PFSK-1 (cell line): ENCODE results near the gene CWC15.

Experiments used
- FOXP2 ChIP-seq: optimal IDR thresholded peaks from 2 replicates; pipeline ENCODE3; 2011; ENCODE audit warnings: borderline replicate concordance, control low read depth, inconsistent platforms; ENCODE audit not compliant: insufficient read depth; ENCODE audit errors: extremely low read length, extremely low read depth
- POLR2AphosphoS5 ChIP-seq: IDR thresholded peaks from 2 replicates; pipeline ENCODE4 v1.6.1; 2012; ENCODE audit warnings: low read depth, mild to moderate bottlenecking, control low read depth, low read length, moderate library complexity
- SIN3A ChIP-seq: IDR thresholded peaks from 2 replicates; pipeline ENCODE4 v1.6.1; 2012; ENCODE audit warnings: mild to moderate bottlenecking, low read length, moderate library complexity, borderline replicate concordance; ENCODE audit not compliant: insufficient read depth
- TAF1 ChIP-seq: IDR thresholded peaks from 2 replicates; pipeline ENCODE4 v1.6.1; 2012; ENCODE audit warnings: low read length, control low read depth, borderline replicate concordance; ENCODE audit not compliant: insufficient read depth
- TF ChIP-seq, protein P1 (sequence below), 2 experiments: IDR thresholded peaks; 2 replicates each; pipeline versions ENCODE4 v1.6.1 to v1.8.0; 2011 to 2012; ENCODE audit warnings: low read depth in 2 of 2, low read length in 2 of 2, control low read depth in 1 of 2, inconsistent platforms in 1 of 2, mild to moderate bottlenecking in 1 of 2, moderate library complexity in 1 of 2; ENCODE audit not compliant: insufficient read depth in 1 of 2

The CWC15 gene

DNA sequence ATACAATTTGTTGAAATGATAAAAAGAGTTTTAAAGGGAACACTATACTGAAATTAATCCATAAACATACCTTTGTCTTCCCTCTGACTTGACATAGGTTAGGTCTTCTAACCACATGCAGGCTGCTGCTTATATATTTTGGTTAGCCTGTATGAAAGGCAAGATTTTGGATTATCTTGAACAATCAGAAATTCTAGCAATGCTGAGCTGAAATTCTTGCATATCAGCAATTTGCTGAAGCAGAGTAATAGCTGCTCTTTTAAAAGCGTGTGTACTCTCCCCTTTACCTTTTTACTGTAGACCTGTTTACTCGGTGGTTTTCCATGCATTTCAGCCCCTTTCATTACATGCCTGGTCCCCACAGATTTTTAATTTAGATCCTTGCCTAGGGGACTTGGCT, 34.0 kb downstream of the CWC15 start:
- TF ChIP-seq, protein P1, sequence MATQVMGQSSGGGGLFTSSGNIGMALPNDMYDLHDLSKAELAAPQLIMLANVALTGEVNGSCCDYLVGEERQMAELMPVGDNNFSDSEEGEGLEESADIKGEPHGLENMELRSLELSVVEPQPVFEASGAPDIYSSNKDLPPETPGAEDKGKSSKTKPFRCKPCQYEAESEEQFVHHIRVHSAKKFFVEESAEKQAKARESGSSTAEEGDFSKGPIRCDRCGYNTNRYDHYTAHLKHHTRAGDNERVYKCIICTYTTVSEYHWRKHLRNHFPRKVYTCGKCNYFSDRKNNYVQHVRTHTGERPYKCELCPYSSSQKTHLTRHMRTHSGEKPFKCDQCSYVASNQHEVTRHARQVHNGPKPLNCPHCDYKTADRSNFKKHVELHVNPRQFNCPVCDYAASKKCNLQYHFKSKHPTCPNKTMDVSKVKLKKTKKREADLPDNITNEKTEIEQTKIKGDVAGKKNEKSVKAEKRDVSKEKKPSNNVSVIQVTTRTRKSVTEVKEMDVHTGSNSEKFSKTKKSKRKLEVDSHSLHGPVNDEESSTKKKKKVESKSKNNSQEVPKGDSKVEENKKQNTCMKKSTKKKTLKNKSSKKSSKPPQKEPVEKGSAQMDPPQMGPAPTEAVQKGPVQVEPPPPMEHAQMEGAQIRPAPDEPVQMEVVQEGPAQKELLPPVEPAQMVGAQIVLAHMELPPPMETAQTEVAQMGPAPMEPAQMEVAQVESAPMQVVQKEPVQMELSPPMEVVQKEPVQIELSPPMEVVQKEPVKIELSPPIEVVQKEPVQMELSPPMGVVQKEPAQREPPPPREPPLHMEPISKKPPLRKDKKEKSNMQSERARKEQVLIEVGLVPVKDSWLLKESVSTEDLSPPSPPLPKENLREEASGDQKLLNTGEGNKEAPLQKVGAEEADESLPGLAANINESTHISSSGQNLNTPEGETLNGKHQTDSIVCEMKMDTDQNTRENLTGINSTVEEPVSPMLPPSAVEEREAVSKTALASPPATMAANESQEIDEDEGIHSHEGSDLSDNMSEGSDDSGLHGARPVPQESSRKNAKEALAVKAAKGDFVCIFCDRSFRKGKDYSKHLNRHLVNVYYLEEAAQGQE (IDR thresholded peaks at IDR 0.05; ENCODE audit: insufficient read depth in 1 of 2, low read depth in 2 of 2, low read length in 2 of 2): no peak
- TF ChIP-seq TAF1: no peak
- TF ChIP-seq FOXP2: no peak
- TF ChIP-seq SIN3A: no peak
- TF ChIP-seq POLR2AphosphoS5: no peak

DNA sequence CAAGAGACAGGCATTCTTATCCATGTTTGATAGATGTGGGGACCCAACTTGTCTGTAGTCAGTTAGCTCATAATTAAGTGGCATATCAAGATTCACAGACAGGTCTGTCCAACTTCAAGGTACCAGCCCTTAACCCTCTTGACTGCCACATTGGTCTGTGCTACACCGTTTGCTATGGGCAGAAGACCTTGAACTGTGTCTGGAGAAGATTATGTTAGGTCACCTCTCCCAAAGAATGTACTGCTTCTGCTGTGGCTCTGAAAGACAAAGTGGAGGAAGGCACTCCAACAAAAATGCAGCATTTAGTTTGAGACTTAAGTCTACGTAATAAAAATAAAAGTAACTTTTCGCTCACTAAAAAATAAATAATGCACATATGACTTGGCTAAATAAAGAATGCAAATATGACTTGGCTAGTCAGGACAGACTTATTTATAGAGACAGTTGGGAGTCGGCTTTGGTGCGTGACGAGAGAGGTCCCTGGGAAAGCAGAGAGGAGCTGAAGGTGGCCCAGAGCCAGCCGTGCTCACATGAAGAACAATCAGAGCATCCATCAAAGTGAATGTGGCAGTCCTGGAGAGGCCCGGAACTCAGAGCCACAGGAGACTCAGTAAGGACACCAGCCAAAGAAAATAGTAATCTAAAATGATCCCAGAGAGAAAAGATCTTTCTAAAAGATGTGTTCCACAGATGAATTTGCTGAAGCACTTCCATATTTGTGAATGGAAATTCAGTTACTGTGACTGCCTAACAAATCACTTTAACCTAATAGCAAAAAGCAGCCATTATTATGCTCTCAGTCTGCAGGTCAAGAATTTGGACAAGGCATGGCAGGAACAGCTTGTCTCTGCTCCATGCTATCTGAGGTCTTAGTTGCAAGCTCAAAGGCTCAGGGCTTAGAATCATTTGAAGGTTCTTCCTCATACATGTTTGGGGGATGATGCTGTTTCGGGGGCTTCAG, 35.0 kb downstream of the CWC15 start:
- TF ChIP-seq FOXP2 (no peak), SIN3A (no peak), POLR2AphosphoS5 (no peak)

DNA sequence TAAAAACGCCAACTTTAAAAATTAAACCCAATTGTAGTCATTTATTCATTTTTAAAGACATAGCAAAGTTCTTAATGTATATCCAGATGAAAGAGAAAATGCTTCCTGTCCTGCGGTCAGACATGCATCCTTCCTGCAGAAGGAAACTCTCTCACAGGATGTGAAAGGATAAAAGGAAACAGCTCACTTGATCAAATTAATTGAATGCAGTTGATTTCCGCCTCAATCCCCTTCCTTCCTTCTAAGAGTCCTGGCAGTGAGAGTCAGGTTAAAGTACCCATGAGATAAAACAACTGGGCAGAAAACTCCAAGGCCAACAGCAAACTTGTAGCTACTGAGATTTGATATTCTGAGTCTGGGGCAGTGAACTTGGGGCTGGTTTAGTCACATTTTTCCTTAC, 38.5 kb downstream of the CWC15 start:
- TF ChIP-seq TAF1 (no peak), POLR2AphosphoS5 (no peak), SIN3A (0 out of 2 replicates have a peak, but pooled peaks have one; percentile 19), FOXP2 (no peak)
- TF ChIP-seq, protein P1 (IDR thresholded peaks at IDR 0.05; ENCODE audit: insufficient read depth in 1 of 2, low read depth in 2 of 2, low read length in 2 of 2): no peak; a peak in 1 of 4 replicates

DNA sequence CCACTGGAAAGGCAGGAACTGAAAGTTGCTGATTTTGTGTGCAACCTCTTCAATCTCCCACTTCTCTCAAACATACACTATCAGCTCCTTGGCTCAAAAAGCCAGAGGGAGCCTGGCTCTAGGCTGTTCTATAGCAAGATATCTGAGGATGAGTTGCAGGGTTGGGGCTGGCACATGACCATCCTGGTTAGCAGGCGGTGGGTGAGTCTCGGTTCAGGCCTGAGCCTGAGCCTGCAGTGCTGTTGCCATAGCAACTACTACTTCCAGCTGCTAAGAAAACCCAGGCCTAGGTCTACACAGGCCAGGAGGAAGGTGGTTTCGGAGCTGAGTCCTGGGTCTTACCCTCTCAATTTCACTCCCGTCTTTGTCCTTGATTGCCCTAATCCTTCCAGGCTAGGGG, 39.0 kb downstream of the CWC15 start:
- TF ChIP-seq SIN3A (no peak), TAF1 (no peak), FOXP2 (no peak), POLR2AphosphoS5 (no peak)
- TF ChIP-seq, protein P1 (IDR thresholded peaks at IDR 0.05; ENCODE audit: insufficient read depth in 1 of 2, low read depth in 2 of 2, low read length in 2 of 2): no peak

DNA sequence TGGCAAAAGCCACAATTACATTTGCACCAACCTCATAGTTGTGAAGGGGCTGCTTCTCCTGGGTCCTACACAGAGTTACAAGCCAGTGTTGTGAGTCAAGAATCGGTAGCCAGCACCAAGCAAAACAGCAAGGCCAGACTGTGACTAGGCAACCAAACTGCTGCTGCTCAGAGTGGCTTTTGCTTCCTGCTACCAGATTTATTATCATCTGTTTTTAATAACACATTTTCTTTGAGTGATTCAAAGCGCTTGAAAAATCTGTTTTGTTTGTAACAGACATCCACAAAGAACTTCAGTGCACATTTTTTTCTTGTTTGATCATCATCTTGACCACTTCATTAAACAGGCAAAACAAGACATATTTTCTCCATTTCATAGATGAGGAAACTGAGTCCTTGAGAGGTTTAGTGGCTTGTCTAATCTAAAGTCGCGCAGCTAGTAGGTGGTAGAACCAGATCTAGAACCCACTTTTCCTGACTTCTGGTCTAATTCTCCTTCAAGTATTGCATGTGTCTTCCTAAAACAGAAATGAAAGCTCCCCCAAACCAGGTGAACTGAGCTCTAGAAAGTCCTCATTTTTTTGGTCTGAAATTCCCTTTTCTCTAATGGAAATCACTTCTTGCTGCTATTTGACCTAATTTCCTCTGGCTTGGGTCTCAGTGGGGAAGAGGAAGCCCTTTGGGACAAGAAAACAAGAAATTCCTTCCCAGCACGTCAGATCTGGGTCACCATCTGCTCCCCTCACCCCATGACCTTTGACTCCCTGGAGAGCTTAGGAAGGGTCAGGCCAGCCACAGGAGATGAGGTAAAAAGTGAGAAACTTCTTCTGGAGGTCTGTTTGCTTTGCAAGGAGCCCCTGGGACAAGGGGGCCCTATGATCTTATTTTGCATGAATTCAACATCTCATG, 39.9 kb downstream of the CWC15 start:
- no peak for TF ChIP-seq FOXP2
- no peak for TF ChIP-seq TAF1
- TF ChIP-seq POLR2AphosphoS5: no peak
- TF ChIP-seq SIN3A: no peak
- TF ChIP-seq, protein P1 (IDR thresholded peaks at IDR 0.05; ENCODE audit: insufficient read depth in 1 of 2, low read depth in 2 of 2, low read length in 2 of 2): no peak
